ENCODE measurements around the gene PSAT1. TPM values are rescaled to one million over a fixed set of nuclear protein-coding genes. Genes with fewer than 3 reads are reported as not detected.

The PSAT1 gene
- total RNA-seq, 1 donor from 2014 or later: 357 TPM

DNA sequence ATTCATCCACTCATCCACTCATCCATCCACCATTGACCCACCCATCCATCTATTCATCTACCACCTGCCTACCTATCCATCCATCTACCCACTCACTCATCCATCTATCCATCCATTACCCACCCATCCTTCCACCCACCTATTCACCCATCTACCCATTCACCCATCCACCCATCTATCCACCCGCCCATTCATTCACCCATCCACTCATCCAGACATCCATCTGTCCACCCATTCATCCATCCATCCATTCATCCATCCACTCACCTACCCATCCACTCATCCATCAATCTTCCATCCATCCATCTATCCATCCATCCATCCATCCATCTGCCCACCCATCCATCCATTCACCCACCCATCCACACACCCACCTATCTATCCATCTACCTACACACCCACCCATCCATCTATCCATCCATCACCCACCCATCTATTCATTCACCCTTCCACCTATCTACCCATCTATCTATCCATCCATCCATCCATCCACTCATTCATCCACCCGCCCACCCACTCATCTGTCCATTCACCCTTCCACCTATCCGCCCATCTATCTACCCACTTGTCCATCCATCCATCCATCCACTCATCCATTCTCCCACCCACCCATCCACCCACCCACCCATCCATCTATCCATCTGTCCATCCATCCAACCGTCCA lies 23.2 kb downstream of the PSAT1 start:
- Histone ChIP-seq H4K20me1 (ENCODE audit: low read depth) (no peaks in the 10 kb centered on the region), H3K27ac (no peak overlapping the region), H3K27me3 (no peaks in the 10 kb centered on the region), H3K79me2 (ENCODE audit: low read depth) (peaks cover 8% of the 10 kb centered on the region), H3K9me3 (ENCODE audit: low read depth) (no peaks in the 10 kb centered on the region), H3K9ac (no peak overlapping the region), H3K4me2 (no peak overlapping the region), H3K4me3 (no peak overlapping the region), H3K36me3 (peaks cover 22% of the 10 kb centered on the region), H3F3A (ENCODE audit: low read depth) (peaks cover 19% of the 10 kb centered on the region), H3K4me1 (no peaks in the 10 kb centered on the region), H2AFZ (replicated peaks) (no peak overlapping the region)
- no peak for TF ChIP-seq EZH2 (IDR thresholded peaks at IDR 0.05)
- TF ChIP-seq CTCF (IDR thresholded peaks at IDR 0.05): no peak
- TF ChIP-seq EZH2phosphoT487 (IDR thresholded peaks at IDR 0.05): no peak
- Mint-ChIP-seq H3K27me3 (ENCODE audit: insufficient read depth, low read depth) (peaks cover 2% of the 10 kb centered on the region), H3K27ac (no peak overlapping the region), H3K36me3 (peaks cover 80% of the 10 kb centered on the region), H3K9me3 (no peaks in the 10 kb centered on the region), H3K4me3 (no peak overlapping the region), H3K4me1 (peaks cover 11% of the 10 kb centered on the region)
- DNase-seq (ENCODE audit: low spot score): no peak

DNA sequence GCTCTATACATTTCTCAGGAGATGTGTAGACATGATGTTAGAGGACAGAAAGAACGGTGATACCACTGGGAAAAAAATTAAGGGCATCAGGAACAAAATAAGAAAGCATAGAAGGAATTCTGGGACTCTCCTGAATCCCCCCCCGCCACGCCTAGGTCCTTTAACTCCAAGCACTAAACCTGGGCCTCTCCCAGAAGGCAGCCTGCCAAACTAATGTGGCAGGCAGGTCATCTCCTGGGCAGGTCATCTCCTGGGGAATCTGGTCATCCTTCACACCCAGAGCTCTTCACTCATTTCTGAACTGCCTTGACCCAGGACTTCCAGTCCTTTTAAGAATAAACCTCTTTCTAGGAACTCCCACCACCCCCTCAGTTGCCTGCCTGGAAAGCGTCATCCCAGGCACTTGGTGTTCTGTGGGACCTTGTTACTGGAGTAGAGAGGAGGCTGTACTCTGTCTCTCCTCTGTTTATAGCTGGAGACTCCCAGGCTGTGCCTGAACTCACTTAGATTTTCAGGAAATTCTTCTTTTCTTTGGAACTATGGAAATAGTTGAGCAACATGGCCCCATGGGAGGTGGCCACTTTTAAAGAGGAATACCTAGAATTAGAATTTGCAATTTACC lies 24.1 kb downstream of the PSAT1 start:
- H3K27me3 ChIP-seq: no peaks in the 10 kb centered on the region
- peaks cover 86% of the 10 kb centered on the region for H3K36me3 Mint-ChIP-seq
- no peak overlapping the region for H3K9ac ChIP-seq

DNA sequence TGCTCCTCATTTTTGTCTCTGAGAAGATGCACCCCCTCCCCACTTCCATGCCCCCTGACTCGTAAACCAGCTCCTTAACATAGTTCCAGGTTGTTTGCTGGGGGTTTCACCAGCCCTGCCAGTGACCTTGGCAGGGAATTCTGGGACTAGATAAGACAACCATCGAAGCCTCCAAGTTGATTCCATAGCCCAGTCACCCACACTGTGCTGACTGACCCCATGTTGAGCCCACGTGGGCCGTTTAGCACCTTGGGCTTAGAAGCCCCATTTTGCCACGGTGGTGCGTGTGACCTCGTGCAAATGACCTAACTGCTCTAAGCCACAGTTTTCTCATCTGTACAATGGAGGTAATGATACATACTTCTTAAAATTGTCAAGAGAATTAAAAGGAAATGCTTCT lies 24.6 kb downstream of the PSAT1 start:
- peaks cover 18% of the 10 kb centered on the region for H3K4me1 Mint-ChIP-seq
- H3K9me3 Mint-ChIP-seq: no peaks in the 10 kb centered on the region
- Histone ChIP-seq H4K20me1 (ENCODE audit: low read depth) (no peaks in the 10 kb centered on the region), H3K27ac (no peak overlapping the region), H3K9ac (no peak overlapping the region), H3K4me3 (no peak overlapping the region), H3K27me3 (no peaks in the 10 kb centered on the region), H2AFZ (replicated peaks) (no peak overlapping the region), H3K4me2 (no peak overlapping the region), H3K79me2 (ENCODE audit: low read depth) (peaks cover 18% of the 10 kb centered on the region), H3K4me1 (no peaks in the 10 kb centered on the region), H3K9me3 (ENCODE audit: low read depth) (no peaks in the 10 kb centered on the region), H3F3A (ENCODE audit: low read depth) (peaks cover 19% of the 10 kb centered on the region), H3K36me3 (peaks cover 35% of the 10 kb centered on the region)
- H3K36me3 Mint-ChIP-seq: peaks cover 86% of the 10 kb centered on the region
- TF ChIP-seq EZH2phosphoT487 (IDR thresholded peaks at IDR 0.05) (no peak), CTCF (IDR thresholded peaks at IDR 0.05) (no peak), EZH2 (IDR thresholded peaks at IDR 0.05) (no peak)
- peaks cover 2% of the 10 kb centered on the region for H3K27me3 Mint-ChIP-seq (ENCODE audit: insufficient read depth, low read depth)
- DNase-seq (ENCODE audit: low spot score): no peak
- H3K4me3 Mint-ChIP-seq: no peak overlapping the region
- no peak overlapping the region for H3K27ac Mint-ChIP-seq

More for the DNA sequence above, 24.1 kb downstream of the PSAT1 start:
- Mint-ChIP-seq H3K4me3 (no peak overlapping the region), H3K9me3 (no peaks in the 10 kb centered on the region), H3K27ac (no peak overlapping the region), H3K27me3 (ENCODE audit: insufficient read depth, low read depth) (peaks cover 2% of the 10 kb centered on the region), H3K4me1 (peaks cover 17% of the 10 kb centered on the region)
- TF ChIP-seq EZH2 (IDR thresholded peaks at IDR 0.05) (no peak), CTCF (IDR thresholded peaks at IDR 0.05) (no peak), EZH2phosphoT487 (IDR thresholded peaks at IDR 0.05) (no peak)
- Histone ChIP-seq H3K36me3 (peaks cover 30% of the 10 kb centered on the region), H3K4me3 (no peak overlapping the region), H3K79me2 (ENCODE audit: low read depth) (peaks cover 13% of the 10 kb centered on the region), H3F3A (ENCODE audit: low read depth) (peaks cover 19% of the 10 kb centered on the region), H3K4me1 (no peaks in the 10 kb centered on the region), H2AFZ (replicated peaks) (no peak overlapping the region), H3K9me3 (ENCODE audit: low read depth) (no peaks in the 10 kb centered on the region), H4K20me1 (ENCODE audit: low read depth) (no peaks in the 10 kb centered on the region), H3K4me2 (no peak overlapping the region), H3K27ac (no peak overlapping the region)
- DNase-seq (ENCODE audit: low spot score): no peak
